HEK293T (cell line): ENCODE data around the gene ARMH4.
"Not testable (repeated sequence)": the region's sequence is repeated elsewhere in the genome, so short reads cannot be mapped to it uniquely, and the experiment has no call there.

ENCODE experiments used
- CTCF ChIA-PET: fragments of 350-600 bp; formaldehyde crosslinking; extraction: SDS; loops from one replicate; lab custom pipeline; 2021; ENCODE audit warnings: antibody characterized with exemption, inconsistent platforms; lab: Yijun Ruan, JAX
- POLR2A ChIA-PET: fragments of 350-600 bp; formaldehyde crosslinking; extraction: SDS; loops from one replicate; lab custom pipeline; 2020; ENCODE audit warnings: antibody characterized with exemption, inconsistent platforms; lab: Yijun Ruan, JAX
- DNase-seq: peaks from one replicate; pipeline ENCODE4 v3.0.0; 2012; ENCODE audit warnings: mixed read lengths; ENCODE audit errors: extremely low spot score
- ARNT ChIP-seq: fragments of 450-650 bp; IDR thresholded peaks from 2 replicates; pipeline ENCODE4 v1.6.1; 2017; ENCODE audit warnings: mild to moderate bottlenecking
- BHLHE40 ChIP-seq: fragments of 450-650 bp; IDR thresholded peaks from 2 replicates; pipeline ENCODE4 v1.6.1; 2016; ENCODE audit warnings: mild to moderate bottlenecking, moderate library complexity, borderline replicate concordance
- CTBP1 ChIP-seq: fragments of 450-650 bp; IDR thresholded peaks from 2 replicates; pipeline ENCODE4 v1.6.1; 2016; ENCODE audit warnings: borderline replicate concordance
- ELF4 ChIP-seq: fragments of 450-650 bp; IDR thresholded peaks from 2 replicates; pipeline ENCODE4 v1.6.1; 2017; ENCODE audit warnings: antibody characterized with exemption
- FOXA1 ChIP-seq: fragments of 450-650 bp; IDR thresholded peaks from 2 replicates; pipeline ENCODE4 v1.6.1; 2016; ENCODE audit warnings: mild to moderate bottlenecking
- FOXK2 ChIP-seq: fragments of 450-650 bp; IDR thresholded peaks from 2 replicates; pipeline ENCODE4 v1.6.1; 2016; ENCODE audit warnings: mild to moderate bottlenecking
- FOXM1 ChIP-seq: fragments of 450-650 bp; IDR thresholded peaks from 2 replicates; pipeline ENCODE4 v1.6.1; 2017; ENCODE audit warnings: mild to moderate bottlenecking, borderline replicate concordance
- HDGF ChIP-seq: fragments of 450-650 bp; IDR thresholded peaks from 2 replicates; pipeline ENCODE4 v1.6.1; 2017; ENCODE audit warnings: antibody characterized with exemption, borderline replicate concordance
- L3MBTL2 ChIP-seq: fragments of 450-650 bp; conservative IDR thresholded peaks from 2 replicates; pipeline ENCODE4 v1.6.1; 2016; ENCODE audit warnings: mild to moderate bottlenecking
- LEF1 ChIP-seq: fragments of 450-650 bp; IDR thresholded peaks from 2 replicates; pipeline ENCODE4 v1.6.1; 2017; ENCODE audit warnings: mild to moderate bottlenecking, borderline replicate concordance
- NFRKB ChIP-seq: fragments of 450-650 bp; IDR thresholded peaks from 2 replicates; pipeline ENCODE4 v1.6.1; 2016; ENCODE audit warnings: mild to moderate bottlenecking, moderate library complexity
- PKNOX1 ChIP-seq: fragments of 450-650 bp; IDR thresholded peaks from 2 replicates; pipeline ENCODE4 v1.6.1; 2016
- SP1 ChIP-seq: fragments of 450-650 bp; IDR thresholded peaks from 2 replicates; pipeline ENCODE4 v1.6.1; 2017
- SUZ12 ChIP-seq: fragments of 450-650 bp; IDR thresholded peaks from 2 replicates; pipeline ENCODE4 v1.6.1; 2016; ENCODE audit warnings: mild to moderate bottlenecking
- TARDBP ChIP-seq: fragments of 450-650 bp; IDR thresholded peaks from 2 replicates; pipeline ENCODE4 v1.6.1; 2016
- ZNF384 ChIP-seq: fragments of 450-650 bp; IDR thresholded peaks from 2 replicates; pipeline ENCODE4 v1.6.1; 2016

The ARMH4 gene

GRCh38 chr14:58130116-58130782 is 21.8 kb downstream of the ARMH4 start:
- TF ChIP-seq L3MBTL2 (no peak), ELF4 (no peak), FOXM1 (no peak), SUZ12 (no peak), LEF1 (no peak), ZNF384 (no peak), FOXK2 (no peak), PKNOX1 (no peak)
- no peak for DNase-seq
- CTCF ChIA-PET, result no interaction called here
- POLR2A ChIA-PET, result no interaction called here

DNA sequence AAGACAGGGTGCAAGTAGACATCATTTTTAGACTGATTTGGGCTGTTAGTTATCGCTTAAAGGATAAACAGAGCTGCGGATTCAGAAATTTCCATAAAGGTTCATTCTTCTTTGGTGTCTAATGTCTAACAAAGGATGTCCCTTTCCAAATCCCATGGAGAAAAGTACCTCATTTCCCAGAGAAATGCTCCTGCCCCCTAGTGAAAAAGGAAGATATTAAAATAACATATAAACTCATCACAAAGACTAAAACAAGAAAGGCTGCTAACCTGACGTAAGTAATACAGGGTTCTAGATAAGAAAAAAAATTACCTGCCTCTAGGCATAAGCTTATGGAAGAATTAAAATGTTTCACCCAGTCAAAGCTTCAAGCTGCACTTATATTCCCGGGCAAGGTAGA is 22.8 kb downstream of the ARMH4 start:
- ChIA-PET POLR2A (no interaction called here), CTCF (no interaction called here)
- TF ChIP-seq SP1, result no peak
- no peak for TF ChIP-seq LEF1
- no peak for TF ChIP-seq CTBP1
- no peak for TF ChIP-seq NFRKB
- TF ChIP-seq HDGF, result no peak
- TF ChIP-seq SUZ12, result no peak
- TF ChIP-seq TARDBP, result no peak
- TF ChIP-seq ZNF384, result no peak
- TF ChIP-seq FOXK2, result no peak
- TF ChIP-seq ELF4, result no peak
- TF ChIP-seq FOXM1, result no peak
- TF ChIP-seq PKNOX1, result no peak
- TF ChIP-seq BHLHE40, result no peak
- no peak for TF ChIP-seq ARNT
- TF ChIP-seq L3MBTL2, result no peak
- TF ChIP-seq FOXA1, result no peak
- no peak for DNase-seq

DNA sequence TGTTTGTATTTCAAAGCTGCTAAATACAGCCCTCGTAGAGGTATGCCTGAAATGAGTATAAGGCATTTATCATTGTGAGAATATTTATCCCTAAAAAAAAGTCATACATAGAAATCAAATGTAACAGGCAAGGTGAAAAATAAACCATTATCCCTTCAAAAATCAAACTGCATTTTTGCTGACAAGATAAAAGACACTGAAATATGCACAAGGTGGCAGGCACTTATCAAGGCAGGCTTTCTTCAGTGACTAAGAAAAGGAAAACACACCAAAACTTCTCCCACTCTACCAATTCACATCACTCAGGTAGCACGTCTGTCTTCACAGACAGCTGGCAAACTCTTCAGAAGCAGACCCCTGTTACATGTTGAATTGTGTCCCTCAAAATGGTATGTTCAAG is 23.6 kb downstream of the ARMH4 start:
- CTCF ChIA-PET, result no interaction called here
- POLR2A ChIA-PET, result no interaction called here
- no peak for TF ChIP-seq TARDBP
- no peak for TF ChIP-seq SP1
- TF ChIP-seq FOXK2, result no peak
- TF ChIP-seq BHLHE40, result no peak
- no peak for TF ChIP-seq ELF4
- no peak for TF ChIP-seq ARNT
- TF ChIP-seq SUZ12, result no peak
- no peak for TF ChIP-seq PKNOX1
- TF ChIP-seq L3MBTL2, result no peak
- TF ChIP-seq HDGF, result no peak
- no peak for TF ChIP-seq FOXA1

DNA sequence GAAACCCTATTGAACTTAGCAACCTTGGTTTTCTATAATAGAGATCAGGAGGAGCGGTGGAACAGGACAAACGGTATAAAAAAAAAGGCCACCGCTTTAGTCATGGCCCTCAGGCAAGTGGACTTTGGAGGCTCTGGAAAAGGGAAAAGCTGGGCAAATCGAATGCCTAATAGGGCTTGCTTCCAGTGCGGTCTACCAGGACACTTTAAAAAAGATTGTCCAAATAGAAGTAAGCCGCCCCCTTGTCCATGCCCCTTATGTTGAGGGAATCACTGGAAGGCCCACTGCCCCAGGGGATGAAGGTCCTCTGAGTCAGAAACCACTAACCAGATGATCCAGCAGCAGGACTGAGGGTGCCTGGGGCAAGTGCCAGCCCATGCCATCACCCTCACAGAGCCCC is 29.5 kb downstream of the ARMH4 start:
- POLR2A ChIA-PET, CTCF ChIA-PET, DNase-seq: not testable (repeated sequence)

More for the DNA sequence above, 23.6 kb downstream of the ARMH4 start:
- DNase-seq, result no peak

GRCh38 chr14:58121530-58122186 is 30.4 kb downstream of the ARMH4 start:
- no peak for DNase-seq
- CTCF ChIA-PET, result no interaction called here
- TF ChIP-seq FOXM1 (no peak), L3MBTL2 (no peak), LEF1 (no peak), NFRKB (no peak), PKNOX1 (no peak), TARDBP (no peak), ZNF384 (no peak)
- POLR2A ChIA-PET, result no interaction called here

DNA sequence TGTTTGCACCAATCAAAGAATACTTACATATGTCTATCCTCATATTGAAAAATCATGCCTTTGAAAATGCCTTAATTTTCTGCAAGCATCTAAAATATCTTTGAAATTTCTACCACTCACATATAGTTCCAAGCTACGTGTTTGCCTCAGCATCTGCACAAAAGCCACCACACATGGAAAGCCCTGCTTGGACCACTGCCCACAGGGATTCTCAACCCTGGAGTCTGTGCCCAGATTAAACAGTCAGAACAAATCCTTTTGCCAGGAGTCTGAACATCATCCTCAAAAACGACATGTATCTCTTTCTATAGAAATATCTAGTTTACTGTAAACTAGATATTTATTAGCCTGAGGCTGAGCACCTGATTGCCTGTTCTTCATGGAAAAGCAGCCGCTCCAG is 32.6 kb downstream of the ARMH4 start:
- ChIA-PET POLR2A (no interaction called here), CTCF (no interaction called here)
- DNase-seq, result no peak
- TF ChIP-seq ELF4 (no peak), SP1 (no peak), LEF1 (no peak)
